Measurements from ENCODE around the gene HSP90AB1. TPM values are rescaled to one million over a fixed set of nuclear protein-coding genes. Genes with fewer than 3 reads are reported as not detected.

HSP90AB1 gene
- total RNA-seq, 1 experiment from 2014 or later, result 967 TPM

- TF ChIP-seq, protein P1, sequence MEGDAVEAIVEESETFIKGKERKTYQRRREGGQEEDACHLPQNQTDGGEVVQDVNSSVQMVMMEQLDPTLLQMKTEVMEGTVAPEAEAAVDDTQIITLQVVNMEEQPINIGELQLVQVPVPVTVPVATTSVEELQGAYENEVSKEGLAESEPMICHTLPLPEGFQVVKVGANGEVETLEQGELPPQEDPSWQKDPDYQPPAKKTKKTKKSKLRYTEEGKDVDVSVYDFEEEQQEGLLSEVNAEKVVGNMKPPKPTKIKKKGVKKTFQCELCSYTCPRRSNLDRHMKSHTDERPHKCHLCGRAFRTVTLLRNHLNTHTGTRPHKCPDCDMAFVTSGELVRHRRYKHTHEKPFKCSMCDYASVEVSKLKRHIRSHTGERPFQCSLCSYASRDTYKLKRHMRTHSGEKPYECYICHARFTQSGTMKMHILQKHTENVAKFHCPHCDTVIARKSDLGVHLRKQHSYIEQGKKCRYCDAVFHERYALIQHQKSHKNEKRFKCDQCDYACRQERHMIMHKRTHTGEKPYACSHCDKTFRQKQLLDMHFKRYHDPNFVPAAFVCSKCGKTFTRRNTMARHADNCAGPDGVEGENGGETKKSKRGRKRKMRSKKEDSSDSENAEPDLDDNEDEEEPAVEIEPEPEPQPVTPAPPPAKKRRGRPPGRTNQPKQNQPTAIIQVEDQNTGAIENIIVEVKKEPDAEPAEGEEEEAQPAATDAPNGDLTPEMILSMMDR (IDR thresholded peaks at IDR 0.05; ENCODE audit: insufficient read depth in 1 of 2, low read depth in 1 of 2, low read length in 1 of 2, severe bottlenecking in 1 of 2, unreplicated experiment in 1 of 2), result peak; percentile 71 to 84
- H3K27me3 Mint-ChIP-seq (ENCODE audit: insufficient read depth, unreplicated experiment), result no peaks in the 10 kb centered on the region
- POLR2A ChIA-PET, result interaction anchor here (0.6 kb wide), 1 partner anchor 10 kb away, joined by 3 read pairs; no protein-coding TSS in a partner anchor
- H3K27me3 ChIP-seq (replicated peaks; ENCODE audit: control insufficient read depth, insufficient read depth, low read length), result no peaks in the 10 kb centered on the region
- BruUV-seq (replicated peaks), result no TSS peak
- H3K4me3 ChIP-seq (ENCODE audit: low read depth, low read length), result no peak overlapping the region
- peak; percentile 60 to 67 for DNase-seq
- H3K36me3 Mint-ChIP-seq (ENCODE audit: insufficient read depth, unreplicated experiment), result peaks cover 18% of the 10 kb centered on the region
- H3K4me1 Mint-ChIP-seq (ENCODE audit: low read depth, unreplicated experiment), result peaks cover 17% of the 10 kb centered on the region
- CTCF ChIA-PET, result interaction anchor here (0.5 to 3.5 kb wide), 9 partner anchors 8 to 138 kb away, joined by 3 to 25 read pairs (median 6); partner anchors contain the start of gene SLC29A1
- no peaks in the 10 kb centered on the region for H3K9me3 Mint-ChIP-seq (ENCODE audit: unreplicated experiment)
- intact Hi-C loops (cut with micrococcal nuclease; ENCODE audit: unreplicated experiment), result loop anchor here (1.0 kb wide), 2 partner anchors 13 to 139 kb away; no protein-coding TSS in a partner anchor
- H3K27ac Mint-ChIP-seq (ENCODE audit: unreplicated experiment), result peak overlapping the region; percentile 23
- peaks cover 19% of the 10 kb centered on the region for H3K4me1 ChIP-seq
- no peak overlapping the region for H3K4me3 Mint-ChIP-seq (ENCODE audit: unreplicated experiment)
- H3K9me3 ChIP-seq, result no peaks in the 10 kb centered on the region
- no peaks in the 10 kb centered on the region for H3K36me3 ChIP-seq (ENCODE audit: control insufficient read depth, insufficient read depth, low read length)
Measured at GRCh38 chr6:44234101-44235025, 12.5 kb upstream of the HSP90AB1 start.

- DNase-seq, result no peak
- no TSS peak for BruUV-seq (replicated peaks)
Measured at GRCh38 chr6:44235269-44235668, 11.6 kb upstream of the HSP90AB1 start.

More at GRCh38 chr6:44235269-44235668, 11.6 kb upstream of the HSP90AB1 start:
- intact Hi-C loops (cut with micrococcal nuclease; ENCODE audit: unreplicated experiment), result no loop called here
- TF ChIP-seq, protein P1 (IDR thresholded peaks at IDR 0.05; ENCODE audit: insufficient read depth in 1 of 2, low read depth in 1 of 2, low read length in 1 of 2, severe bottlenecking in 1 of 2, unreplicated experiment in 1 of 2), result no peak
- Mint-ChIP-seq H3K27ac (ENCODE audit: unreplicated experiment) (no peak overlapping the region), H3K27me3 (ENCODE audit: insufficient read depth, unreplicated experiment) (no peaks in the 10 kb centered on the region), H3K4me3 (ENCODE audit: unreplicated experiment) (no peak overlapping the region), H3K4me1 (ENCODE audit: low read depth, unreplicated experiment) (peaks cover 17% of the 10 kb centered on the region), H3K9me3 (ENCODE audit: unreplicated experiment) (no peaks in the 10 kb centered on the region), H3K36me3 (ENCODE audit: insufficient read depth, unreplicated experiment) (peaks cover 18% of the 10 kb centered on the region)
- Histone ChIP-seq H3K36me3 (ENCODE audit: control insufficient read depth, insufficient read depth, low read length) (no peaks in the 10 kb centered on the region), H3K9me3 (no peaks in the 10 kb centered on the region), H3K4me1 (peaks cover 19% of the 10 kb centered on the region), H3K27me3 (replicated peaks; ENCODE audit: control insufficient read depth, insufficient read depth, low read length) (no peaks in the 10 kb centered on the region), H3K4me3 (ENCODE audit: low read depth, low read length) (no peak overlapping the region)
- ChIA-PET POLR2A (interaction anchor here (0.6 kb wide), 2 partner anchors 11 kb away, joined by 3 read pairs; partner anchors contain the start of gene HSP90AB1), CTCF (interaction anchor here (1.0 to 3.5 kb wide), 7 partner anchors 11 to 139 kb away, joined by 3 to 25 read pairs (median 6); partner anchors contain the start of gene SLC29A1)
